Testis (tissue), 2 donors: ENCODE results near the gene EHMT1.
"Not testable (repeated sequence)": the region's sequence is repeated elsewhere in the genome, so short reads cannot be mapped to it uniquely, and the experiment has no call there.

ENCODE experiments used
- CTCF ChIP-seq, 3 experiments: fragments of 450-650 bp in 2 of 3; fragments of 200-600 bp in 1 of 3; sonication (generic) in 1 of 3; IDR thresholded peaks; one replicate each; pipeline ENCODE4 v1.5.1; 2016 to 2019; ENCODE audit warnings: antibody characterized with exemption in 3 of 3, mild to moderate bottlenecking in 2 of 3, moderate library complexity in 1 of 3
- POLR2A ChIP-seq: fragments of 450-650 bp; IDR thresholded peaks from one replicate; pipeline ENCODE4 v1.6.1; 2017; ENCODE audit warnings: antibody characterized with exemption, mild to moderate bottlenecking, moderate library complexity

- TF ChIP-seq CTCF (IDR thresholded peaks at IDR 0.05); POLR2A: not testable (repeated sequence)
Measured at GRCh38 chr9:137622211-137622610, 3.4 kb downstream of the EHMT1 start.
